NCI-H524 (cell line): Measurements from ENCODE around the gene RDM1.

Experiments used
- DNase-seq, 2 experiments: peaks; one replicate each; lab custom pipeline; 2025; lab: John Stamatoyannopoulos, UW

Gene RDM1

GRCh38 chr17:35870906-35871819, 59.4 kb downstream of the RDM1 start:
- DNase-seq: no peak

- DNase-seq: no peak
These were observed 61.8 kb downstream of the RDM1 start, which contains the start of gene HEATR9 for GRCh38 chr17:35868737-35869136. Gene HEATR9, minus strand, starts transcription at chr17:35868891. Its CDS starts 149 bp downstream, at chr17:35868742.
